ENCODE results near the gene DUSP3.

DNA sequence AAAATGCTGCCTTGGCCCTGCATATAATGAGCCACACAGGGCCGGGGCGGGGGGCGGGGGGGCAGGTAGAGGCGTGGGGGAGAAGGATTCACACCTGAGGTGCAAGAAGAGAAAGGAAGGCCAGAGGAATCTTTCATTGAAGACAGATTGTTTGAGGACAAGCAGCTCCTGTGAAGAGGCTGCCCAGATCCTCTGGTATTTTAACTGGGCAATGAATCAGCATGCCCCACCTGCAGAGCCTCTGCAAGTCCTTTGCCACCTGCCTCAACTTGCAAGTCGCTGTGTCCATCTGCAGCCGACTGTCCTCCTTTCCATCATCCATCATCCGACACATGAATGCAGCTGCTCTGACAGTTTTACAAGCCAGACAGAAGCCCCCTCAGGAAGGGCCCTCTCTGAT is 18.9 kb downstream of the DUSP3 start:
- TF ChIP-seq, protein P1, sequence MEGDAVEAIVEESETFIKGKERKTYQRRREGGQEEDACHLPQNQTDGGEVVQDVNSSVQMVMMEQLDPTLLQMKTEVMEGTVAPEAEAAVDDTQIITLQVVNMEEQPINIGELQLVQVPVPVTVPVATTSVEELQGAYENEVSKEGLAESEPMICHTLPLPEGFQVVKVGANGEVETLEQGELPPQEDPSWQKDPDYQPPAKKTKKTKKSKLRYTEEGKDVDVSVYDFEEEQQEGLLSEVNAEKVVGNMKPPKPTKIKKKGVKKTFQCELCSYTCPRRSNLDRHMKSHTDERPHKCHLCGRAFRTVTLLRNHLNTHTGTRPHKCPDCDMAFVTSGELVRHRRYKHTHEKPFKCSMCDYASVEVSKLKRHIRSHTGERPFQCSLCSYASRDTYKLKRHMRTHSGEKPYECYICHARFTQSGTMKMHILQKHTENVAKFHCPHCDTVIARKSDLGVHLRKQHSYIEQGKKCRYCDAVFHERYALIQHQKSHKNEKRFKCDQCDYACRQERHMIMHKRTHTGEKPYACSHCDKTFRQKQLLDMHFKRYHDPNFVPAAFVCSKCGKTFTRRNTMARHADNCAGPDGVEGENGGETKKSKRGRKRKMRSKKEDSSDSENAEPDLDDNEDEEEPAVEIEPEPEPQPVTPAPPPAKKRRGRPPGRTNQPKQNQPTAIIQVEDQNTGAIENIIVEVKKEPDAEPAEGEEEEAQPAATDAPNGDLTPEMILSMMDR (IDR thresholded peaks at IDR 0.05) = no peak
- no peak for TF ChIP-seq POLR2A (IDR thresholded peaks at IDR 0.05)
- TF ChIP-seq POLR2AphosphoS5 (IDR thresholded peaks at IDR 0.05) = no peak
- no peak for TF ChIP-seq EP300 (IDR thresholded peaks at IDR 0.05)
